Heart left ventricle (tissue), 13 donors: ENCODE measurements around the gene MAML3.

Experiments used
- CTCF ChIP-seq, 12 donors: fragments of 200-600 bp; sonication (generic) in 4 of 12; IDR thresholded peaks; one replicate each; pipeline versions ENCODE4 v1.5.0 to v1.8.0; 2018 to 2022; ENCODE audit warnings: antibody characterized with exemption in 12 of 12, mild to moderate bottlenecking in 5 of 12
- POLR2A ChIP-seq, 2 donors: fragments of 450-650 bp; IDR thresholded peaks; one replicate each; pipeline ENCODE4 v1.6.1; 2017; ENCODE audit warnings: antibody characterized with exemption in 2 of 2, mild to moderate bottlenecking in 2 of 2, moderate library complexity in 2 of 2
- donor health status: ischemic (EF 13 %, LVEDD 7.1; RV severe dilation, severe dysfunction).
- donor health status: DM: no; HTN: yes; CAD: no.
- donor health status: DM: no; HTN: no; CAD: no.
- donor health status: ischemic (EF 25% LVEDD 6.9; RV normal size, moderate dysfunction).
- donor health status: ischemic (EF 25% LVEDD 5.7; RV mildly dilated, moderate dysfunction).
- donor health status: ischemic (EF 35%, LVEDD 5.7; RV mildly dilated, moderate dysfunction).
- donor health status: nonischemic (EF 11% LVEDD 7.7; RV severe dilation, severe dysfunction).
- donor health status: DM: yes; HTN: yes; CAD: no.
- donor health status: PGD.
- donor health status: ischemic (EF 29% LVEDD 5.4; RV normal size, mild dysfunction).
- donor health status: nonischemic (EF 23%, LVEDD 6.1; RV moderate dilation, normal function).

GRCh38 chr4:139933541-139933940 lies 220.4 kb downstream of the MAML3 start:
- TF ChIP-seq CTCF (IDR thresholded peaks at IDR 0.05): no peak
- no peak for TF ChIP-seq POLR2A (IDR thresholded peaks at IDR 0.05)
